8988T (cell line): ENCODE data around the gene CD177.
"Not testable (repeated sequence)": the region's sequence is repeated elsewhere in the genome, so short reads cannot be mapped to it uniquely, and the experiment has no call there.

Experiments used
- DNase-seq: peaks from one replicate; pipeline ENCODE4 v3.0.0; 2011

CD177 gene, protein sequence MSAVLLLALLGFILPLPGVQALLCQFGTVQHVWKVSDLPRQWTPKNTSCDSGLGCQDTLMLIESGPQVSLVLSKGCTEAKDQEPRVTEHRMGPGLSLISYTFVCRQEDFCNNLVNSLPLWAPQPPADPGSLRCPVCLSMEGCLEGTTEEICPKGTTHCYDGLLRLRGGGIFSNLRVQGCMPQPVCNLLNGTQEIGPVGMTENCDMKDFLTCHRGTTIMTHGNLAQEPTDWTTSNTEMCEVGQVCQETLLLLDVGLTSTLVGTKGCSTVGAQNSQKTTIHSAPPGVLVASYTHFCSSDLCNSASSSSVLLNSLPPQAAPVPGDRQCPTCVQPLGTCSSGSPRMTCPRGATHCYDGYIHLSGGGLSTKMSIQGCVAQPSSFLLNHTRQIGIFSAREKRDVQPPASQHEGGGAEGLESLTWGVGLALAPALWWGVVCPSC

DNA sequence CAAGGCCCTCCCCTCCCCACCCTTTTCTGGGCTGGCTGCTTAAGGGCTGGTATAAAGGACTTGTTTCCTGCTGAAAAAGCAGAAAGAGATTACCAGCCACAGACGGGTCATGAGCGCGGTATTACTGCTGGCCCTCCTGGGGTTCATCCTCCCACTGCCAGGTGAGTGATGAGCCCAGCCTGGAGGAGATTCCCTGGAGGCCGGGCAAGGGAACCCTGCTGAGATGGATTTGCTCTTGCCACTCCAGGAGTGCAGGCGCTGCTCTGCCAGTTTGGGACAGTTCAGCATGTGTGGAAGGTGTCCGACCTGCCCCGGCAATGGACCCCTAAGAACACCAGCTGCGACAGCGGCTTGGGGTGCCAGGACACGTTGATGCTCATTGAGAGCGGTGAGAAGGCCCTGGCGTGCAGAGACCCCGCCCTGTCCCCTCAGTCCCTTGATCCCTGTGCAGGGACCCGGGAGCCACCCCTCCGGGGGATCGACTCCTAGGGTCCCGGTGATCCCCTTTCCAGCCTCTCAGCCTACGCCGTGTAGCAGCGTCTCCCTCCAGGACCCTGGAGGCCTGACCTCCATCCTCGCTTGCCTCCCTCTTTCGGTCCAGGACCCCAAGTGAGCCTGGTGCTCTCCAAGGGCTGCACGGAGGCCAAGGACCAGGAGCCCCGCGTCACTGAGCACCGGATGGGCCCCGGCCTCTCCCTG lies at the start of gene CD177:
TSS of gene CD177 (plus strand) at position 81 of the 699 bp plus-strand sequence. CDS start at position 110, 29 bp downstream.
- DNase-seq, result no peak

DNA sequence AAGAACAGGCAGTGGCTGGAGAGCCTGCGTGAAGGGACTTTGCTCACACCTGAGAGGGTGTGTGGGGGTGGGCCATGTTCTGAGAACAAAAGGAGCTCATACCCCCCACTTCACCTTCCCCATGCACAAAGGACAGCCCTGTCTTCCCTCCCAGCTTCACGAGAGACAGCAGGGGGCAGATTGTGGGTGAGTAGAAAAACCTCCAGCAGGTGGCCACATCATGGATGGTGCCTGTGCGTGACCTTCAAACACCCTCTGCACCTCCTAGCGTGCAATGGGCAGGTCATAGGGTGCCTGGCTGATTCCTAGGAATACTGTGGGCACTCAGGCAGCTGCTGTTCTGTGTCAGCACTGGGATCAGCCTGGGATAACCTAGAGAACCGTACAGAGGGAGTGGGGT lies 47.8 kb upstream of the CD177 start:
- no peak for DNase-seq

DNA sequence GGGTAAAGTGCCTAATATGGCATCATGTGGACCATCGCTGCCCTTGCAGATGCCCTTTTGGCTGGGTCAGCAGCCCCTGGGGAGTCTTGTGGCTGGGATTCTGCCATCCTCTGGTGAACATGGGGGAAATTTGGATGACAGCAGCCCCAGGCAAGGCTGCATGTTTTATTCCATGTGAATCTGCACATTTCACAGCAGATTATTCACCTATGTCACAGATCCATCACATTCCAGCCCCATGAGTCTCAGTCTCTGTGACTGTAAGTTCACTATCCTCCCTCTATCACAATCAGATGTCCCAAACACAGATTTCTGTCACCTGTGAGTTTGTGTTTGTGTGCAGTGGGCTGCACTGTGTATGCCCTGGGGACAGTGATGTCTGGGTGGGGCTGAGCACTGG lies 47.4 kb upstream of the CD177 start:
- no peak for DNase-seq

DNA sequence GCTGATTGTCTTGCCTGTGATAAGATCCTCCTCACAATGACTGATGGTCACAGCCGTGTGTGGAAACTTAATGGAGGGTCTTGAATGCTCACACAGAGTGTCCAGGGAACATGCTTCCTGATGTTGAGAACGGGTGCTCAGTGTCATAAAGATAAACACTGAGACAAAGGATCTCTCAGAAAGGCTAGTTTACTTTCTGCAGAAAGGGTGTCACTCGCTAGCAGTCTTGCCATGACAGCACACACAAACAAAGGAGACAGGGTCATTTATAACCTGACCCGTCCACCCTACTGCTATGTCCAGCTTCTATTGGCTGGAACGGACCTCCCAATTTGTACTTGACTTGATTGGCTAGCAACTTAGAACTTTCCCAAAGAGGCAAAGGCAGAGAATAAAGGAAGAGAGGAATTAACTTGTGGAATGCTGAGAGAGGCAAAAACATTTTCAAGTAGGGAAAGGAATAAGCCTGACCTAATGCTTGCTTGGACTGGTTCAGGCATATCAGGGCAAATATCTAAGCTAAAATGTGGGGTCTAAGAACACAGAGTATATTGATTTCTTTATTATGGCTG lies 45.2 kb upstream of the CD177 start:
- DNase-seq, result no peak

DNA sequence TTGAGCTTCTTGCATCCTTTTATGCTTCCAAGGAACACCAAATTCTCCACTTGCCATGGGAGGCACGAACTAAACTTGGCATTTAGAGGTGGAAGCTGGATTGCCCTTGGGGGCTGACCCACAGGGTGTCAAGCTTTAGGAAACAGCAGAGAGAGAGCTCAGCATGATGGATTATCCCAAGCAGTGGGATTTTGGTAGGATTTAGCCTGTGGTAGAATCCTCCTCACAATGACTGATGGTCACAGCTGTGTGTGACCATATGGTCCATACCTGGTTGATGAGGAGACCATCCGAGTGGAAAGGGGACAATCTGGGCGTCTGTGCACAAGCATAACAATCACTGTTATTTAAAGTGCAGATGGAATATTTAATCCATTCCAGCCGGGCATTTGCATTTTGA lies 44.0 kb upstream of the CD177 start:
- DNase-seq, result no peak

DNA sequence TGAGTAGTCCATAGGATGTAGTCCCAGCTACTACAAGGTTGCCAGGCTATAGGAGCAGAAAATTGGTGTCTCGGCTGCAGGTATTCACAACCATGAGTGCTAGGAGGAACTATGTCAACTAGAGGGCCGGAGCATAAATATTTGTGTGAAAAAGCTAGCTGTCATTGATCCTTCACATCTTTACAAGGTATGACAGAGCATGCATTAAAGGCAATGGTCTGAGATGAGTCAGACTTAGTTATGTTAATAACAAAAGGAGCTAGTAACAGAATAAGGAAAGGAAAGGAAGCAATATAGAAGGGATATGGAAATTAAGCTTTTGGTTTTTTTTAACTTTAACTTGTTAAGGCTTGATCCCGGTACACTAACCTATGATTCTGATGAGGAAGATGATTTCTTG lies 43.3 kb upstream of the CD177 start:
- no peak for DNase-seq

DNA sequence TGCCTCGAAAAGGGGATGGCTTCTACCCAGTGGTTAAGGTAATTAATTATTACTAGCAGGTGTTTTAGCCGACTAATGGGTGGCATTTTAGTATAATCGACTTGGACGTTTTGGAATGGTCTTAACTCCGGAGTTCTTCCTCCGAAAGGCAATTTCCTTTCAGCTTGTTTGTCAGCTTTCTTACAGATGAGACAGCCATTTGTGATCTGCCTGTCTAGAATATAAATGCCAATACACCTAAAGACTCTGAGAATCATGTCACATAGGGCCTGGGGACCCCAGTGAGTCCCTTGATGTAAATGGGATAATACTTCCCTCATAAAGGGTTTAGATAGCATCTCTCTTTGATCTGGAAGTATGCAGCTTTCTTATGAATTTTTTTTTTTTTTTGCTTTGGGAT lies 42.2 kb upstream of the CD177 start:
- DNase-seq, result no peak

DNA sequence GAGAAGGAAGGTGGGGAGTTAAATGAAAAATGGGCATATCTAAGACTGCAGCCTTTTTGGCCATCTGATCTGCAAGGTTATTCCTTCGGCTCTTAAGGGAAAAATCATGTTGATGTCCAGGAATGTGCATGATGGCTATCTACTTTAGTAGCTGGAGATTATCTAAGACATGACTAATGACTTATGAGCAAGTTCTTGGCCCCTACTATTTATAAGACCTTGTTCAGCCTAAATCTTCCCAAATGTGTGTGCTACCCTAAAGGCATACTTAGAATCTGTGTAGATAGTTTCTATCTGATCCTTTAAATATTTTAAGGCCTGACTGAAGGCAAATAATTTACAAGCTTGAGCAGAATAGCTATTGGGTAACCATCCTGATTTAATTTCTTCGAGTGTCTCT lies 41.8 kb upstream of the CD177 start:
- no peak for DNase-seq

DNA sequence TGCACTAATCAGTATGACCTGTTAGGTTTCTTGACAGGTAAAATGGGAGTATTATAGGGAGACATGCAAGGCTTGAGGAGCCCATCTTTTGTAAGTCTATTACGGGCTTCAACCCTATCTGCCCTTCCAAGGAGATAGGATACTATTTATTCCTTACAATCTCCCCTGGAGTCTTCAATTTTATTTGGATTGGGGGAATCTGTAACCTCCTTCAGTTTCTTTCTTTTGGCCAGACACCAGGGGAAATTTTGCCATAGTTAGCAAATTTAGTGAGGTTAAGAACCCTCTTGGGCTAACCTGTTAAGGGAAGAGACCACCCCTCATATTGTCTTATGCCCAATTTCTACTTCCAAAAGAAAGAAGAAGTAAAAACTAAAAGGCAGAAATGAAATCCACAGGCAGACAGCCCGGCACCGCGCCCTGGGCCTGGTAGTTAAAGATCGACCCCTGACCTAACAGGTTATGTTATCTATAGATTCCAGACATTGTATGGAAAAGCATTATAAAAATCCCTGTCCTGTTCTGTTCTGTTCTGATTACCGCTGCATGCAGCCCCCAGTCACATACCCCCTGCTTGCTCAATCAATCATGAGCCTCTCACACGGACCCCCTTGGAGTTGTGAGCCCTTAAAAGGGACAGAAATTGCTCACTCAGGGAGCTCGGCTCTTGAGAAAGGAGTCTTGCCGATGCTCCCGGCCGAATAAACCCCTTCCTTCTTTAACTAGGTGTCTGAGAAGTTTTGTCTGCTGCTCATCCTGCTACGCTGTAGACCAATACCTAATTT lies 39.6 kb upstream of the CD177 start:
- DNase-seq, result no peak

DNA sequence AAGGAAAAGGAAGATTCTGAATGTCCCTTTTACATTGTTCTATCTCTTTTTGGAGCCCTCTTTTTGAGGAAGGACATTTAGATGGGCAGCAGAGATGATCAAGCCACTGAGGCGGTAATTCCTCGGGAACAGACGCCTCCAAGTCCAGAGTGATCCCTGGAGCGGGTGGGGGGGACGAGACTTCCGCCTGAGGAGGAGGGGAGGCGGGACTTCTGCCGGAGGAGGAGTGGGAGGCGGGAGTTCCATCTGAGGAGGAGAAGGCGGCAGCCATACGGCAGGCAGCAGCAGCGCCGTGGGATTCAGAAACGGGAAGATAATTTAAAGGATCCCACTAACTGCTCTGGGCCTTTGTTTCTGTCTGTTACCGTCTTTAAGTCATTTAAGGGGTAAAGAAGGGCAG lies 37.6 kb upstream of the CD177 start:
- DNase-seq, result no peak

DNA sequence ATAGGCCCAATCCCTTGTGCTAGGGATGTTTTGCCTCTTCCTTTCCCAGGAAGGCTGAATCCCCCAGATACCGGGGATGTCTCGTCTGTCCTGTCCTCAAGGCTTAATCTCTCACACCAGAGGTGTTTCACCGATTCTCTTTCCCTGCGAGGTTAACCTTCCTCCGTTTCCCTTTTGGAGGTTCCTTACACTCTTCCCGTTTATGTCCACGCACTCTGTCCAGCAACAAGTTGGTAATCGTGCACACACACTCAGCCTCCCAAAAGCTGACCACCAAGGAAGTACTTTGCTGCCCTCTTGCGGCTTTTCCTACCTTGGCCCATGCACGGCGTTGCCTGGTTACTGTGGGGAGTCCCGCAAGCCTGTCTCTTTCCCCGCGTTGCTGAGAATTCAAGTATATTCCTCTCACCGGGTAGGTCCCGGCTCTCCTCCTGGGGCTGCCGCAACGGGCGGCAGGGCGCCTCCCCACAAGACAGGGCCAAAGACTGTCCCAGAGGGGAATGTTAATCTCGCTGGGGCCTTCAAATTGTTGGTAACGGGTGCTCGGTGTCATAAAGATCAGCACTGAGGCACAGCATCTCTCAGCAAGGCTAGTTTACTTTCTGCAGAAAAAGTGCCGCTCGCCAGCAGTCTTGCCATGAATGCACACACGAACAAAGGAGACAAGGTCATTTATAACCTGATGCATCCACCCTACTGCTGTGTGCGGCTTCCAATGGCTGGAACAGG lies 36.7 kb upstream of the CD177 start:
- peak; percentile 23 for DNase-seq

DNA sequence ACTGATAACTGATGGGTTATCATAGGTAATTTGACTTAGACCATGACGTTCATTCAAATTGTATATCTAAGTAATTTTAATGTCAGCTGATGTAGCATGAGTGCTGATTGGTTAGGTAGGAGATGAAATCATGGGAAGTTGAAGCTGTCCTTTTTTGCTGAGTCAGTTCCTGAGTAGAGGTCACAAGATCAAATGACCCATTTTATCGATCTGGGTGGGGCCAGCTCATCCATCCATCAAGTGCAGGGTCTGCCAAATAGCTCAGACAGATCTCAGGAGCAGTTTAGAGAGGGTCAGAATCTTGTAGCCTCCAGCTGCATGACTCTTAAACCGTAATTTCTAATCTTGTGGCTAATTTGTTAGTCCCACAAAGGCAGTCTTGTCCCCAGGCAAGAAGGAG lies 35.3 kb upstream of the CD177 start:
- no peak for DNase-seq

DNA sequence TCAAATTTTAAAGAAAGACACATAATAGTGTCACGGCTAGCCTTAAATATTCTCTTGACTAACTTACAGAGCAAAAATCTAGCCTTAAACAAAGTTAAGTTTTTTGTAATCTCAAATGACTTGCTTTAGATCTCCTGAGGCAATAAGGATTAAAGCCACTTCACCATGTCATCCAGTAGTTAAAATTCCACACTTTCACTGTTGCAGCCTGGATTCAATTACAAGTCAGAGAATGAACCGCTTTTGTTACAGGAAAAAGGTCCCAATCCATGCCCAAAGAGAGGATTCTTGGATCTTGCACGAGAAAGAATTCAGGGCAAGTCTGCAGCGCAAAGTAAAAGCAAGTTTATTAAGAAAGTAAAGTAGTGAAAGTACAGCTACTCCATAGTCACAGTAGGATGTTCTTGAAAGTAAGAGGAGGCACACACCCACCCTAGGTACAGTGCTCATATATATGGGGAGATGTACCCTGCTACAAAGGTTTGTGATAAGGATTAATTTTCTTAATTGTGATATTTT lies 34.6 kb upstream of the CD177 start:
- DNase-seq, result no peak

DNA sequence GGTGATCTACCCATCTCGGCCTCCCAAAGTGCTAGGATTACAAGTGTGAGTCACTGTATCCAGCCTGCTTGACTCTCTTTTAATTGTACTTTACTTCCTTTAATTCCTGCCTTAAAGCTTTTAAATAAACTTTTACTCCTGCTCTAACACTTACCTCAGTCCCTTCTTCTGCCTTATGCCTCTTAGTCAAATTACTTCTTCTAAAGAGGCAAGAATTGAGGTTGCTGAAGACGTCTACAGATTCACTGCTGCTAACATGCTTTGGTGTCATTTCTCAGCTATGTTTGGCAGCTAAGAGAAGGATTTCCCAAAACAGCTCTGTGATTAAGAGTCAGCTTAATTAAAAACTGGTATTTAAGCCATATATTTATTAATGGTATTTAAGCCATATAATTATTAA lies 32.9 kb upstream of the CD177 start:
- no peak for DNase-seq

DNA sequence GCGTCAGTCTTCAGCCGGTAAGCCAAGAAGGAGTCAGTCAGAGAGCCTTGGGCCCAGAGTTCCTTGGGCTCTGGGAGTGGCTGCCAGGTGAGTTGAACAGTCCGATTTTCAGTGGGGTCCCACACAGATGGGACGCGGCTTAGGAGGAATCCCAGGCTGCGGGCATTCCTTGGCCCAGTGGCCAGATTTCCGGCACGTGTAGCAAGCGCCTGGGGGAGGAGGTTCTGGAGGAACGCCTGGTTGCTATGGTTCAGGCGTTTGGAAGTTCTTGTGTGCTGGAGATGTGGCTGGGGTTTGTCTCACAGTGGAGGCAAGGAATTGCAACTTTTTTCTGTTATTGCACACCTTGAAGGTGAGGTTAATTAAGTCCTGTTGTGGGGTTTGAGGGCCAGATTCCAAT lies 26.7 kb upstream of the CD177 start:
- not testable (repeated sequence) for DNase-seq

DNA sequence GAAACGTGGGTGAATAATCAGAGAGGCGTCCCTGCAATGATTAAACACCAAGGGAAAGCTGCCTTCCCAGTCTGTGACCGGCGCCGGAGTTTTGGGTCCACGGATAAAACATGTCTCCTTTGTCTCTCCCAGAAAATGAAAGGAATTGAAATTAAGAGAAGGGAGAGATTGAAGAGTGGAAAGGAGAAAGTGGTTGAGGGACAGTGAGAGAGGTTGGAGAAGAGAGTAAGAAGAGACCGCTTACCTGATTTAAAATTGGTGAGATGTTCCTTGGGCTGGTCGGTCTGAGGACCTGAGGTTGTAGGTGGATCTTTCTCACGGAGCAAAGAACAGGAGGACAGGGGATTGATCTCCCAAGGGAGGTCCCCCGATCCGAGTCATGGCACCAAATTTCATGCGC lies 24.9 kb upstream of the CD177 start:
- DNase-seq, result not testable (repeated sequence)

DNA sequence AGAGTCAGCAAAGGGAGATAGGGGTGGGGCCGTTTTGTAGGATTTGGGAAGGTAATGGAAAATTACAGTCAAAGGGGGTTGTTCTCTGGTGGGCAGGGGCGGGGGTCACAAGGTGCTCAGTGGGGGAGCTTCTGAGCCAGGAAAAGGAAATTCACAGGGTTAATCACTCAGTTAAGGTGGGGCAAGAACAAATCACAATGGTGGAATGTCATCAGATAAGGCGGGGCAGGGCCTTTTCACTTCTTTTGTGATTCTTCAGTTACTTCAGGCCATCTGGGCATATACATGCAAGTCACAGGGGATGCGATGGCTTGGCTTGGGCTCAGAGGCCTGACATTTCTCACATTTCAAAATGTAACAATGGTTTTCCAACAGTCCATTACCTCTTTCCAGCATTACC lies 24.4 kb upstream of the CD177 start:
- DNase-seq, result not testable (repeated sequence)

DNA sequence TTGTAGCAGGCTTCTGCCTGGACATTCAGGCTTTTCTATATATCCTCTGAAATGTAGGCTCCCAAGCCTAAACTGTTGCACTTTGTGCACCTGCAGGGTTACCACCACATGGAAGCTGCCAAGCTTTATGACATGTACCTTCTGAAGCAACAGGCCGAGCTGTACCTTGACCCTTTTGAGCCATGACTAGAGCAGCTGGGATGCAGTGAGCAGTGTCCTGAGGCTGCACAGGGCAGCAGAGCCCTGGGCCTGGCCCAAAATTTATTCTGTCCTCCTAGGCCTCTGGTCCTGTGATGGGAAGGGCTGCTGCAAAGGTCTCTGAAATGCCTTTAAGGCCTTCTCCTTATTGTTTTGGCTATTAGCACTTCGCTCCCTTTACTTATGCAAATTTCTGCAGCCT lies 23.5 kb upstream of the CD177 start:
- DNase-seq, result no peak

DNA sequence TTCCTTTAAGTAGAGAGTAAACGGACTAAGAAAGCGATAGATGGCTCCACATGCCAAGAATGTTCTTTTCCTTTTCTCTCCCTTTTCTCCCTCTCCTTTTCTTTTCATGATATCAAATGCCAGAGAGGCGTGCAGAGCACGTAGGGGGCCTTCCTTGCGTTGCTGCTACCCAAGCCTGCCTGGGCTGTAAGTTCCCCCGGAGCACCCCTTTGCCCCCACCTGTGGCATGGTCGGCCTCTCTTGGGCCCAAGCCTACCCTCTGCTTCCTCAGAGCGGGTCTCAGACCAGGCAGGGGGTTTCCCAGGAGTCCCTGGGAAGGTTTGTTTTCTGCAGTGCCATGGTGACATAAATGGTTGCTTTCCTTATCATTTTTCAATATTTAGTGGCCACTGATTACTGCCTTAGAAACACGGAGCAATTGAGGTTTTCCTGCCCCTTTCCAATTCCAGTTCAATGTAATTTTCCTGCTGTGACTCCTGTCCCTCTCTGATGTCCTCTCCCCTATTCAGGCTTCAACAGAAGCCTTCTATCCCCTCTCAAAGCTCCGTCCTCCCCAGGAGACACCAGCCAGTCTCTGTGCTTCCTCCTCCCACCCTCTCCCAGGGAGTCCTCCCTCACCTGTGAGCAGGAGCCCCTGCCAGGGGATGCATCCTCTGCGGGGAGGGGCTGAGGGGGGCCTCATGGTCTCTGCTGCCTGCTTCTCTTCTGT lies 22.6 kb upstream of the CD177 start:
- DNase-seq, result no peak

DNA sequence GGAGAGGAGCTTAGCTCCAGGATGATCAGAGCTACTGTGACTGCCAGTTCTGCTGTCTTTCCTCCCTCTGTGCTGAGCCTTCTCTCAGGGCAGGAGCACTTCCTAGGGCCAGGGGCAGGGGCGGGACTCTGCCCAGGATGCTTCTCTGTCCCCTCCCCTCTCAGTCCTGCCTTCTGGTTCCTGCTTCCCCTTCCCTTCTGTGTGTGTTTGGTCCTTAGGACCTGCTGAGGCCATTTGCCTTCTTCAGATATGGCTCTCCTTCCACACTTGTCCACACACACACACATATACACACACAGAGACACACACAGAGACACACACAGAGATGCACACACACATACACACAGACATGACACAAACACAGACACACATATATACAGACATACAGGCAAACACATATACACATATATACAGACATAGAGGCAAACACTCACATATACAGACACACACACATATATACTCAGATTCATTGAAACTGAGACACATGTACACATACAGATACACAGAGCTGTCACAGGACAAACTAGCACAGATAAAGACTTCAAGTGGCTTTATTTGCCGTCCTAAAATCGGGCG lies 22.0 kb upstream of the CD177 start:
- DNase-seq, result no peak
